B cell (primary cell): Measurements from ENCODE around the gene ADAP1.

Experiments
- EZH2 ChIP-seq: IDR thresholded peaks from 2 replicates; pipeline ENCODE4 v1.6.1; 2012; ENCODE audit warnings: borderline replicate concordance, low read depth, mild to moderate bottlenecking, moderate library complexity, low read length; ENCODE audit not compliant: insufficient read depth, poor library complexity, severe bottlenecking
- TF ChIP-seq, protein P1 (sequence below): fragments of 200-600 bp; IDR thresholded peaks from one replicate; pipeline ENCODE4 v1.8.0; 2022; ENCODE audit warnings: antibody characterized with exemption, mild to moderate bottlenecking

DNA sequence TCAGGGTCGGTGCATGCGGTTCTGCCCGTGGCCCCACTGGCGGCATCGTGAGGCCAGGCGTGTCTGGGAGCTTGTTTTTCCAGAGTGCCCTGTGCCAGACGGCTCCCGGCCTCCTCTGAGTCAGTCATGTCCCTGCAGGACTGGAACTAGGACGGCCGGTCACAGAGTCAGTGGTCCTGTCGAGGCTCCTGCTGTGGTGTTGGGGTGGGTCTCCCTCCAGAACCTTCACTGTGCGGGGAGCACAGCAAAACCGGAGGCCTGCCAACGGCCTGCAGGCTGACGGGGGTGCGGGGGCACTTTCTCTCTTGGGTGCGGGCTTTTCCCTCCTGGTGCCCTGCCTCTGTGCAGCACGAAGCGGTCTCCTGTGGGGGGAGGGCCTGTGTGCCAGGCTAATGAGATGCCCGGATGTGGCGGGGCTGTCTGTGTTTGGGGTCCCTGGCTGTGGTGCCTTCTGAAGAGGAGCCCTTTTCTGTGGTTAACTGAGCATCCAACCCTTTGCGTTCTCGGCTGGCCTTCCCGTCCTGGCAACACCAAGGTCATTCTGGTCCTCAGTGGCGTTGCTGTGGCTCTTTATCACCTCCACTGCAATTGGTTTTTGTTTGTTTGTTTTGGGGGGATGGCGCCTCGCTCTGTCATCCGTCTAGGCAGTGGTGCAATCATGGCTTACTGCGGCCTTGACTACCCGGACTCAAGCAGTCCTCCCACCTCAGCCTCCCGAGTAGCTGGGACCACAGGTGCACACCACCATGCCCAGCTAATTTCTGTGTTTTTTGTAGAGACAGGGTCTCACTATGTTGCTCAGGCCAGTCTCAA is 70.1 kb downstream of the ADAP1 start:
- TF ChIP-seq EZH2, result no peak
- TF ChIP-seq, protein P1, sequence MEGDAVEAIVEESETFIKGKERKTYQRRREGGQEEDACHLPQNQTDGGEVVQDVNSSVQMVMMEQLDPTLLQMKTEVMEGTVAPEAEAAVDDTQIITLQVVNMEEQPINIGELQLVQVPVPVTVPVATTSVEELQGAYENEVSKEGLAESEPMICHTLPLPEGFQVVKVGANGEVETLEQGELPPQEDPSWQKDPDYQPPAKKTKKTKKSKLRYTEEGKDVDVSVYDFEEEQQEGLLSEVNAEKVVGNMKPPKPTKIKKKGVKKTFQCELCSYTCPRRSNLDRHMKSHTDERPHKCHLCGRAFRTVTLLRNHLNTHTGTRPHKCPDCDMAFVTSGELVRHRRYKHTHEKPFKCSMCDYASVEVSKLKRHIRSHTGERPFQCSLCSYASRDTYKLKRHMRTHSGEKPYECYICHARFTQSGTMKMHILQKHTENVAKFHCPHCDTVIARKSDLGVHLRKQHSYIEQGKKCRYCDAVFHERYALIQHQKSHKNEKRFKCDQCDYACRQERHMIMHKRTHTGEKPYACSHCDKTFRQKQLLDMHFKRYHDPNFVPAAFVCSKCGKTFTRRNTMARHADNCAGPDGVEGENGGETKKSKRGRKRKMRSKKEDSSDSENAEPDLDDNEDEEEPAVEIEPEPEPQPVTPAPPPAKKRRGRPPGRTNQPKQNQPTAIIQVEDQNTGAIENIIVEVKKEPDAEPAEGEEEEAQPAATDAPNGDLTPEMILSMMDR, result no peak
